OCI-M1 (cell line): Measurements from ENCODE around the gene HYAL1.
A peak's percentile ranks its signal among the peaks of the same experiment; 100 is the strongest.
"Not testable (repeated sequence)": the region's sequence is repeated elsewhere in the genome, so short reads cannot be mapped to it uniquely, and the experiment has no call there.

Experiments used
- DNase-seq: peaks from one replicate; lab custom pipeline; 2025; lab: John Stamatoyannopoulos, UW

HYAL1 gene

GRCh38 chr3:50294089-50294488 lies 9.3 kb downstream of the HYAL1 start:
- no peak for DNase-seq

- no peak for DNase-seq
These were observed 10.1 kb downstream of the HYAL1 start for GRCh38 chr3:50293079-50293801.

GRCh38 chr3:50292159-50293078 lies 11.0 kb downstream of the HYAL1 start, which contains the start of gene IFRD2:
Gene IFRD2, minus strand, starts transcription at chr3:50292429. Its CDS starts 155 bp downstream, at chr3:50292274.
- peak; percentile 95 for DNase-seq

GRCh38 chr3:50290161-50290641 lies 13.2 kb downstream of the HYAL1 start:
- no peak for DNase-seq

GRCh38 chr3:50289130-50289529 lies 14.2 kb downstream of the HYAL1 start:
- DNase-seq: no peak

GRCh38 chr3:50288387-50289007 lies 14.9 kb downstream of the HYAL1 start:
- no peak for DNase-seq

- no peak for DNase-seq
These were observed 16.1 kb downstream of the HYAL1 start for GRCh38 chr3:50287262-50287661.

- no peak for DNase-seq
These were observed 16.8 kb downstream of the HYAL1 start for GRCh38 chr3:50286322-50287227.

- DNase-seq: not testable (repeated sequence)
These were observed 19.3 kb downstream of the HYAL1 start for GRCh38 chr3:50284121-50284520.

- no peak for DNase-seq
These were observed 23.9 kb downstream of the HYAL1 start for GRCh38 chr3:50279255-50280016.

- DNase-seq: no peak
These were observed 24.5 kb downstream of the HYAL1 start, which contains the start of gene LSMEM2 for GRCh38 chr3:50278880-50279224. Gene LSMEM2, plus strand, starts transcription at chr3:50279087. Its CDS starts 27 bp downstream, at chr3:50279114.

GRCh38 chr3:50278123-50278879 lies 25.1 kb downstream of the HYAL1 start:
- DNase-seq: no peak

GRCh38 chr3:50276762-50277101 lies 26.6 kb downstream of the HYAL1 start:
- no peak for DNase-seq

- DNase-seq: no peak
These were observed 27.2 kb downstream of the HYAL1 start for GRCh38 chr3:50275996-50276761.

- no peak for DNase-seq
These were observed 28.0 kb downstream of the HYAL1 start for GRCh38 chr3:50275141-50275995.

GRCh38 chr3:50274371-50275104 lies 28.8 kb downstream of the HYAL1 start:
- peak; percentile 70 for DNase-seq

GRCh38 chr3:50273689-50274065 lies 29.7 kb downstream of the HYAL1 start:
- DNase-seq: no peak
